Epithelial cell of proximal tubule (primary cell): ENCODE data around the gene COQ7. TPM values are rescaled to one million over a fixed set of nuclear protein-coding genes. Genes with fewer than 3 reads are reported as not detected.

Experiments used
- DNase-seq: peaks from one replicate; pipeline ENCODE4 v3.0.0-alpha.2; 2011; ENCODE audit warnings: low read depth
- H3K4me3 ChIP-seq: 2 replicates; pipeline ENCODE4 v1.5.1; 2011; ENCODE audit warnings: low read depth, mild to moderate bottlenecking, low read length
- CTCF ChIP-seq: conservative IDR thresholded peaks from 2 replicates; pipeline ENCODE4 v1.5.1; 2012; ENCODE audit warnings: low read depth, mild to moderate bottlenecking, low read length
- total RNA-seq: library from RNA; depleted of rRNA; stranded (reverse); fragments of >200 nt; gene quantifications from 2 replicates; pipeline ENCODE4 v1.2.3, GENCODE V29; 2015

Gene COQ7
- total RNA-seq, 1 donor from 2014 or later = 10.6 TPM

- H3K4me3 ChIP-seq = no peak overlapping the region
- TF ChIP-seq CTCF = no peak
- no peak for DNase-seq
These were observed 37.2 kb downstream of the COQ7 start for GRCh38 chr16:19104607-19105006.

GRCh38 chr16:19105131-19105530 lies 37.7 kb downstream of the COQ7 start:
- no peak overlapping the region for H3K4me3 ChIP-seq
- no peak for DNase-seq
- no peak for TF ChIP-seq CTCF

- no peak for DNase-seq
- H3K4me3 ChIP-seq = no peak overlapping the region
- TF ChIP-seq CTCF = no peak
These were observed 38.6 kb downstream of the COQ7 start for GRCh38 chr16:19105891-19106624.

GRCh38 chr16:19106625-19107020 lies 39.2 kb downstream of the COQ7 start:
- DNase-seq = no peak
- TF ChIP-seq CTCF = no peak

GRCh38 chr16:19108409-19109287 lies 41.2 kb downstream of the COQ7 start:
- no peak overlapping the region for H3K4me3 ChIP-seq
- no peak for TF ChIP-seq CTCF
- DNase-seq = no peak

More at GRCh38 chr16:19106625-19107020, 39.2 kb downstream of the COQ7 start:
- H3K4me3 ChIP-seq = no peak overlapping the region

- H3K4me3 ChIP-seq = no peak overlapping the region
- no peak for DNase-seq
- TF ChIP-seq CTCF = no peak
These were observed 41.9 kb downstream of the COQ7 start for GRCh38 chr16:19109288-19109664.
